Astrocyte (in vitro differentiated cells and primary cell): Measurements from ENCODE around the gene NPFF. TPM values are rescaled to one million over a fixed set of nuclear protein-coding genes. Genes with fewer than 3 reads are reported as not detected.

Experiments used
- DNase-seq: peaks from one replicate; pipeline ENCODE4 v3.0.0-alpha.2; 2010; ENCODE audit warnings: low read depth
- FAIRE-seq: peaks from 2 replicates; lab custom pipeline; 2011; peaks lifted over from hg19 to GRCh38; lab: Jason Lieb, UNC
- H2AFZ ChIP-seq: 2 replicates; pipeline ENCODE4 v1.6.0; 2012; ENCODE audit warnings: low read depth, low read length, inconsistent platforms
- H3K27ac ChIP-seq: 2 replicates; pipeline ENCODE4 v1.5.1; 2011; ENCODE audit warnings: low read depth, low read length, inconsistent platforms
- H3K27me3 ChIP-seq: 2 replicates; pipeline ENCODE4 v1.6.0; 2011; ENCODE audit warnings: low read length, inconsistent platforms; ENCODE audit not compliant: insufficient read depth
- H3K36me3 ChIP-seq: 2 replicates; pipeline ENCODE4 v1.5.1; 2011; ENCODE audit warnings: low read length, inconsistent platforms; ENCODE audit not compliant: insufficient read depth
- H3K4me1 ChIP-seq: 2 replicates; pipeline ENCODE4 v1.5.1; 2011; ENCODE audit warnings: low read length, inconsistent platforms; ENCODE audit not compliant: insufficient read depth
- H3K4me2 ChIP-seq: 2 replicates; pipeline ENCODE4 v1.6.0; 2012; ENCODE audit warnings: low read length, inconsistent platforms
- H3K4me3 ChIP-seq: 2 replicates; pipeline ENCODE4 v1.5.1; 2011; ENCODE audit warnings: low read depth, mild to moderate bottlenecking, low read length, inconsistent platforms; ENCODE audit not compliant: insufficient read depth
- H3K79me2 ChIP-seq: 2 replicates; pipeline ENCODE4 v1.6.0; 2012; ENCODE audit warnings: mild to moderate bottlenecking, low read length, inconsistent platforms; ENCODE audit not compliant: insufficient read depth
- H3K9ac ChIP-seq: 2 replicates; pipeline ENCODE4 v1.6.0; 2012; ENCODE audit warnings: mild to moderate bottlenecking, low read length, inconsistent platforms
- H3K9me3 ChIP-seq: 2 replicates; pipeline ENCODE4 v1.5.1; 2012; ENCODE audit warnings: low read depth, mild to moderate bottlenecking, low read length, inconsistent platforms; ENCODE audit not compliant: insufficient read depth
- H4K20me1 ChIP-seq: 2 replicates; pipeline ENCODE4 v1.6.0; 2012; ENCODE audit warnings: low read length, inconsistent platforms; ENCODE audit not compliant: insufficient read depth
- H3K27ac Mint-ChIP-seq: one replicate; pipeline ENCODE4 v1.8.0; 2021; ENCODE audit warnings: mild to moderate bottlenecking, mixed read lengths; ENCODE audit not compliant: unreplicated experiment
- H3K27me3 Mint-ChIP-seq: one replicate; pipeline ENCODE4 v1.8.0; 2021; ENCODE audit warnings: low read depth, mixed read lengths; ENCODE audit not compliant: unreplicated experiment
- H3K36me3 Mint-ChIP-seq: one replicate; pipeline ENCODE4 v1.8.0; 2021; ENCODE audit warnings: low read depth, mixed read lengths; ENCODE audit not compliant: unreplicated experiment
- H3K4me1 Mint-ChIP-seq: one replicate; pipeline ENCODE4 v1.8.0; 2021; ENCODE audit warnings: low read depth, mixed read lengths; ENCODE audit not compliant: unreplicated experiment
- H3K4me3 Mint-ChIP-seq: one replicate; pipeline ENCODE4 v1.8.0; 2021; ENCODE audit warnings: mild to moderate bottlenecking, moderate library complexity, mixed read lengths; ENCODE audit not compliant: unreplicated experiment
- H3K9me3 Mint-ChIP-seq: one replicate; pipeline ENCODE4 v1.8.0; 2021; ENCODE audit warnings: mild to moderate bottlenecking, mixed read lengths; ENCODE audit not compliant: unreplicated experiment
- EZH2 ChIP-seq: IDR thresholded peaks from 2 replicates; pipeline ENCODE4 v1.6.1; 2012; ENCODE audit warnings: mild to moderate bottlenecking, low read length, inconsistent platforms; ENCODE audit not compliant: insufficient read depth
- total RNA-seq: library from RNA; stranded (reverse); gene quantifications from 2 replicates; pipeline ENCODE4 v1.2.1, GENCODE V29; 2021
- TF ChIP-seq, protein P1 (sequence below): IDR thresholded peaks from 2 replicates; pipeline ENCODE4 v1.5.1; 2011; ENCODE audit warnings: low read depth, mild to moderate bottlenecking, inconsistent platforms, low read length, moderate library complexity; ENCODE audit not compliant: insufficient read depth

Gene NPFF
- total RNA-seq, 1 donor from 2014 or later: not detected

GRCh38 chr12:53536962-53537361 lies 29.7 kb upstream of the NPFF start:
- no peak overlapping the region for H3K27ac Mint-ChIP-seq
- Histone ChIP-seq H3K9ac (no peak overlapping the region), H2AFZ (no peak overlapping the region), H3K27me3 (no peaks in the 10 kb centered on the region), H3K4me1 (no peaks in the 10 kb centered on the region), H3K9me3 (no peaks in the 10 kb centered on the region), H4K20me1 (peaks cover 4% of the 10 kb centered on the region), H3K4me3 (no peak overlapping the region), H3K27ac (no peak overlapping the region), H3K36me3 (peaks cover 46% of the 10 kb centered on the region), H3K79me2 (no peaks in the 10 kb centered on the region), H3K4me2 (no peak overlapping the region)
- no peak for TF ChIP-seq EZH2
- TF ChIP-seq, protein P1, sequence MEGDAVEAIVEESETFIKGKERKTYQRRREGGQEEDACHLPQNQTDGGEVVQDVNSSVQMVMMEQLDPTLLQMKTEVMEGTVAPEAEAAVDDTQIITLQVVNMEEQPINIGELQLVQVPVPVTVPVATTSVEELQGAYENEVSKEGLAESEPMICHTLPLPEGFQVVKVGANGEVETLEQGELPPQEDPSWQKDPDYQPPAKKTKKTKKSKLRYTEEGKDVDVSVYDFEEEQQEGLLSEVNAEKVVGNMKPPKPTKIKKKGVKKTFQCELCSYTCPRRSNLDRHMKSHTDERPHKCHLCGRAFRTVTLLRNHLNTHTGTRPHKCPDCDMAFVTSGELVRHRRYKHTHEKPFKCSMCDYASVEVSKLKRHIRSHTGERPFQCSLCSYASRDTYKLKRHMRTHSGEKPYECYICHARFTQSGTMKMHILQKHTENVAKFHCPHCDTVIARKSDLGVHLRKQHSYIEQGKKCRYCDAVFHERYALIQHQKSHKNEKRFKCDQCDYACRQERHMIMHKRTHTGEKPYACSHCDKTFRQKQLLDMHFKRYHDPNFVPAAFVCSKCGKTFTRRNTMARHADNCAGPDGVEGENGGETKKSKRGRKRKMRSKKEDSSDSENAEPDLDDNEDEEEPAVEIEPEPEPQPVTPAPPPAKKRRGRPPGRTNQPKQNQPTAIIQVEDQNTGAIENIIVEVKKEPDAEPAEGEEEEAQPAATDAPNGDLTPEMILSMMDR: no peak
- H3K27me3 Mint-ChIP-seq: no peaks in the 10 kb centered on the region
- FAIRE-seq: no peak
- no peak for DNase-seq
- no peaks in the 10 kb centered on the region for H3K9me3 Mint-ChIP-seq
- peaks cover 33% of the 10 kb centered on the region for H3K36me3 Mint-ChIP-seq
- H3K4me3 Mint-ChIP-seq: no peak overlapping the region
- peaks cover 3% of the 10 kb centered on the region for H3K4me1 Mint-ChIP-seq

GRCh38 chr12:53533471-53533870 lies 26.2 kb upstream of the NPFF start:
- H3K36me3 ChIP-seq: peaks cover 43% of the 10 kb centered on the region
- peaks cover 3% of the 10 kb centered on the region for H3K4me1 Mint-ChIP-seq
- no peaks in the 10 kb centered on the region for H3K27me3 Mint-ChIP-seq
- no peak overlapping the region for H3K27ac Mint-ChIP-seq
- no peak for TF ChIP-seq EZH2
- TF ChIP-seq, protein P1: no peak
- no peak overlapping the region for H3K4me3 ChIP-seq
- H3K4me3 Mint-ChIP-seq: no peak overlapping the region
- DNase-seq (no peak), FAIRE-seq (no peak)
- no peaks in the 10 kb centered on the region for H3K79me2 ChIP-seq
- H3K27ac ChIP-seq: no peak overlapping the region
- H3K9me3 Mint-ChIP-seq: no peaks in the 10 kb centered on the region
- H3K4me2 ChIP-seq: no peak overlapping the region
- no peaks in the 10 kb centered on the region for H3K27me3 ChIP-seq
- no peaks in the 10 kb centered on the region for H3K4me1 ChIP-seq
- H4K20me1 ChIP-seq: no peaks in the 10 kb centered on the region
- H2AFZ ChIP-seq: no peak overlapping the region
- H3K9ac ChIP-seq: no peak overlapping the region
- no peaks in the 10 kb centered on the region for H3K9me3 ChIP-seq
- H3K36me3 Mint-ChIP-seq: peaks cover 37% of the 10 kb centered on the region

GRCh38 chr12:53532524-53533445 lies 25.5 kb upstream of the NPFF start:
- no peak overlapping the region for H3K4me3 Mint-ChIP-seq
- H3K4me2 ChIP-seq: no peak overlapping the region

More at GRCh38 chr12:53532524-53533445, 25.5 kb upstream of the NPFF start:
- H4K20me1 ChIP-seq: no peaks in the 10 kb centered on the region
- H3K9me3 ChIP-seq: no peaks in the 10 kb centered on the region
- no peak overlapping the region for H3K9ac ChIP-seq
- H3K27me3 ChIP-seq: no peaks in the 10 kb centered on the region
- Mint-ChIP-seq H3K27me3 (no peaks in the 10 kb centered on the region), H3K4me1 (no peaks in the 10 kb centered on the region), H3K27ac (no peak overlapping the region), H3K9me3 (no peaks in the 10 kb centered on the region), H3K36me3 (peaks cover 32% of the 10 kb centered on the region)
- peaks cover 38% of the 10 kb centered on the region for H3K36me3 ChIP-seq
- no peak overlapping the region for H2AFZ ChIP-seq
- no peak overlapping the region for H3K4me3 ChIP-seq
- DNase-seq (no peak), FAIRE-seq (no peak)
- no peak overlapping the region for H3K27ac ChIP-seq
- TF ChIP-seq, protein P1: no peak
- TF ChIP-seq EZH2: no peak
- H3K79me2 ChIP-seq: no peaks in the 10 kb centered on the region
- H3K4me1 ChIP-seq: no peaks in the 10 kb centered on the region
